Measurements from ENCODE around the gene ACTRT2.

ACTRT2 gene

DNA sequence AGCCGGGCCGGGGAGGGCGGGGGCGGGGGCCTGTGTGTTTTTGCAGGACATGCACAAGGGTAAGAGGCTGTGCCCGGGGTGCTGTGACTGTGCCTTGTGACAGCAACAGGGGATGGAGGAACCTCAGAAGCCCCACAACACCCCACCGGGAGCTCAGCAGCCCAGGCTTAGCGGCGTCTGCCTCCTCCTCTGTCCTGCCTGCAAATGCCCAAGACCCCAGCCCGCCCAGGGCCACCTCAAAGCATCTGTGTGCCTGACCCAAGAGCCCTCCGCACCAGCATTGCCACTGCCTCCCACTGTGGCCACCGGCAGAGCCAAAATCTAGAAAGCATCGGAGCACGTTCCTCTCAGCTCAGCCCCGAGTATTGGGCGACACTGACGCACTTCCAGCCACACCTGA, 2.7 kb upstream of the ACTRT2 start:
- no peak for DNase-seq (ENCODE audit: low read depth)

- DNase-seq (ENCODE audit: low read depth) = no peak
Measured at GRCh38 chr1:3019007-3019515, 2.2 kb upstream of the ACTRT2 start.

DNA sequence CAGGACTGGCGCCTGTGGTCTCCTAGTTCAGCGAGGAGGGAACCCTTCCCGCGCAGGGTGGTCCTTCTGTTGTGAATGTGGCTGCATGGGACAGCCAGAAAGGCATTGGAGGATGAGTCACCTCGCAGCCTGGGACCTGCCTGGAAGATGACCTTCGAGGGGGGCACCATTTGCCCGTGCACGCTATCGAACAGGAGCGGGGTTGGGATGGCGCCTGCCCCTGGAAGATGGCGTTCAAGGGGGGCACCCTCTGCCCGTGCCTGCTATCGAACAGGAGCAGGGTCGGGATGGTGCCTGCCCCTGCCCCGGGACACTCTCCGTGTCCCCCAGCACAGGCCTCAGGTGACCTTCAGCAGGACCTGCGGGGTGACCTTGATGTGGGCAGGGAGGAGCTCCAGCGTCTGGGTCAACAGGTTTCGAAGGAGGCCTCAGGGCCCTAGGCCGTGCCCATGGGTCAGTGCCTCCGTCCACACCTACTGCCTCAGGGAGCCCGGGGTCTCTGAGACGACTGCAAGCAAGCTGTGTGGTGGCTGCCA, 1.7 kb upstream of the ACTRT2 start:
- DNase-seq (ENCODE audit: low read depth) = no peak

GRCh38 chr1:3020263-3020909, 881 bp upstream of the ACTRT2 start:
- no peak for DNase-seq (ENCODE audit: low read depth)

DNA sequence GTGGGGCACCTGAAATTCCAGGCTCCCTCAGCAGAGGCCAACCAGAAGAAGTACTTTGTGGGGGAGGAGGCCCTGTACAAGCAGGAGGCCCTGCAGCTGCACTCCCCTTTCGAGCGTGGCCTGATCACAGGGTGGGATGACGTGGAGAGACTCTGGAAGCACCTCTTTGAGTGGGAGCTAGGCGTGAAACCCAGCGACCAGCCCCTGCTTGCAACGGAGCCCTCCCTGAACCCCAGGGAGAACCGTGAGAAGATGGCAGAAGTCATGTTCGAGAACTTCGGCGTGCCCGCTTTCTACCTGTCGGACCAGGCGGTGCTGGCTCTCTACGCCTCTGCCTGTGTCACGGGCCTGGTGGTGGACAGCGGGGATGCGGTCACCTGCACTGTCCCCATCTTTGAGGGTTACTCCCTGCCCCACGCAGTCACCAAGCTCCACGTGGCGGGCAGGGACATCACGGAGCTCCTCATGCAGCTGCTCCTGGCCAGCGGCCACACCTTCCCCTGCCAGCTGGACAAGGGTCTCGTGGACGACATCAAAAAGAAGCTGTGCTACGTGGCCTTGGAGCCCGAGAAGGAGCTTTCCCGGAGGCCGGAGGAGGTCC, 634 bp downstream of the ACTRT2 start:
- DNase-seq (ENCODE audit: low read depth) = no peak

GRCh38 chr1:3022511-3022973, 1.3 kb downstream of the ACTRT2 start:
- DNase-seq (ENCODE audit: low read depth) = no peak

DNA sequence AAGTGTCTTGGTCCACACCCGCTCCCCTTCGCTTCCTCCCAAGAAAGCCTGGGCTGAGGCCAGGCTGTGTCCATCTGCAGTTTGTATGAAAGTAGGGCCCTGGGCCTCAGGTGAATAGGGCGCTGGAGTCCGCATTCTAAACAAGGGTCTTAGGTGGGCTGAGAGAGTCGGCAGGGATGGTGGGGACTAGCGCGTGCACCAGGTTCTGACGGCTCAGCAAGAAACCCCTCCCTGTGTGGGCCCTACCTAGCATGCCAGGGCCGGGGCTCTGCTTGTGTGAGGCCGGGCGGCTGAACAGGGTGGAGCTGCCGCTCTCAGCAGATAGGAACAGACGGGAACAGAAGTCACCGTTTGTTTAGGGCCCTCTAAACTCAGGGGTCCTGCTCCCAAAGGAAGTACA, 1.7 kb downstream of the ACTRT2 start:
- no peak for DNase-seq (ENCODE audit: low read depth)

DNA sequence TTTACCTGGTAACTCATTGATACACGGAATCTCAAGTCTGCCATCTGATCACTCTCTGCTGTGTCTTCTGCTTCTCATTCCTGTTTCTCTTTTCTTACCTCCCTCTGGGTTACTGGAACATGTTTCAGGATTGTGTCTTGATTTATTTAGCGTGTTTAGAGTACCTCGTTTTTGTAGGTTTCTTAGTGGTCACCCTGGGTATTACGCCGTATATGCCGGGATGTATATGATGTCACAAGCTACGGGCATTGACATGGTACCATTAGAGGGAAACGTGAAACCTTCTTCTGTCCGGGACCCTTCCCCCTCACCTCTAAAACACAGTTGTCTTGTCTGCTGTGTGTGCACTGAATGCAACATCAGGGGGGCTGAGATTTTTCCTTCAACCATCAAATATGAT, 2.8 kb downstream of the ACTRT2 start:
- DNase-seq (ENCODE audit: low read depth) = no peak

GRCh38 chr1:3024588-3024987, 3.3 kb downstream of the ACTRT2 start:
- DNase-seq (ENCODE audit: low read depth) = no peak

DNA sequence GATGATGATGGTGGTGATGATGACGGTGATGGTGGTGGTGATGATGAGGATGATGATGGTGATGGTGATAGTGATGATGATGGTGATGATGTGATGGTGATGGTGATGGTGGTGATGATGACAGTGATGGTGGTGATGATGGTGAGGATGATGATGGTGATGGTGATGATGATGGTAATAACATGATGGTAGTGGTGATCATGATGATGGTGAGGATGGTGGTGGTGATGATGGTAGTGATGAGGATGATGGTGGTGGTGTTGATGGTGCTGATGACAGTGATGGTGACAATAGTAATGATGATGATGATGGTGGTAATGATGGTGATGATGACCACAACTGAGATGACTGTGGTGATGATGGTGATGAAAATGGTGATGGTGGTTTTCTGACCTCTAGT, 4.9 kb downstream of the ACTRT2 start:
- DNase-seq (ENCODE audit: low read depth) = no peak

DNA sequence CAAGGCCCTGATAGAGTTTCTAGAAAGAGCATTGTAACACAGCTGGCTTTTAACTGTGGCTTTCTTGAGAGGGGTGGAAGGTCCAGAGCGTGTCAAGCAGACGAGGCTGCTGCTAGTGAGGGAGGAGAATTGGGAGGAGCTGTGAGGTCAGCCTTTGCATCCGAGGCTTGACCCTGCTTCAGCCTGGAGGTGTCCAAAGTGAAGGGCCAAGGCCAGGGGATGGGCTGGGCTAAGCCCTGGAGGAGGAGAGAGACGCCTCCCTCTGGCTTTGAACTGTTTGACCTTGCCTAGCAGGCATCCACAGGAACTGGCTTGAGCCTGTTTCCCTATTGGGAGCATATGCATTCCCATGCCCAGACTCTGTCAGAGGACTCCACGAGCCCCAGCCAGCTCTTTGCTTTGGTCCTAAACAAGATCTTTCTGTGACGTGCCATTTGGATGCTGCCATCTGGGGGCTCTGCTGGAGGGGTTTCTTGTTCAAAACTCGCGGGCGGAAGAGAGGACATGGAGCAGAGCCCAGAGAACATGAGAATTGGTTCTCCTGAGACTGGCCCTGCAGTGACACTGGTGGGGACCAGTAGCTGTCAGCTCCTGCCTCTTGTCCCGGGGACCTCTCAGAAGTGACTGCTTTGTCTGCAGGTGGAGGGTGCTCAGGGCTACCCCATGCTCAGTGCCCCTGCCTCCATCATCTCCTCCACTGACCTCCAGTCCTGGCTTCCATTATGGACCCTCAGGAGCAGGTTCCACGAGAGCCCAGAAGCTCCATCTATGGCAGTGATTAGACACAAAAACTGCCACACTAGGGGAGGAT, 5.5 kb downstream of the ACTRT2 start:
- DNase-seq (ENCODE audit: low read depth) = no peak

GRCh38 chr1:3027611-3028371, 6.5 kb downstream of the ACTRT2 start:
- DNase-seq (ENCODE audit: low read depth) = no peak

- DNase-seq (ENCODE audit: low read depth) = no peak
Measured at GRCh38 chr1:3028531-3029282, 7.4 kb downstream of the ACTRT2 start.

GRCh38 chr1:3029481-3029961, 8.3 kb downstream of the ACTRT2 start:
- DNase-seq (ENCODE audit: low read depth) = no peak

- no peak for DNase-seq (ENCODE audit: low read depth)
Measured at GRCh38 chr1:3029991-3030662, 8.9 kb downstream of the ACTRT2 start.

DNA sequence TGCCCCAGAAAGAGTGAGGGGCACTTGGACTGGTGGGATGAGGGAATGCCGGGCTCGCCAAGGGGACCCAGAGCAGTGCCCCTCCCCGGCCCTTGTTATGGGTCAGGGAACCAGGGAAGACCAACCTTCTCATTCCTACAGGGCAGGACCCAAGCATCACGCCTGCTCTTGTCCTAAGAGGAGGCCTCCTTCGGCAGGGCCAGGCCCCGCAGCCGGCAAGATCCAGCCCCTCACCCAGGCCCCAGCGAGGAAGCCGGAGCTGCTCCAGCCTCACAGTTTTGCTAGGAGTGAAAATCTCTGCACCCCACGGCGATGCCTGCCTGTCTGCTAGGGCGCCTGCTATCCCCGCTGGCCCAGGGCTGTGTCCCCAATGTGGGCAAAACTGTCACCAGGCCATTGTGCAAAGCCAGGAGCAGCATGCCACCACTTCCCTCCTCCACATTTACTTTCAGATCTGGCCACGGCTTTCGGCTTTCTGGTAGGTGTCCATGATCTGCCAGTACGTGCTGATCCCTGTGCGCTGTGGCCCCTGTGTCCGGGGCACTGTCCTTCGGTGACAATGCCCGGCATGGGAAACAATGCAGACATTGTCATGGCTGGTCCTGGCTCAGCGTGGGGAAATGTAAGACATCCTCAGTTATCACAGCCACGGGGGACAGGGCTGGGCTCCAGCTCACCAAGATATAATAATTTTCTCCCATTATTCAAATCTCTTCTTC, 9.6 kb downstream of the ACTRT2 start:
- no peak for DNase-seq (ENCODE audit: low read depth)

DNA sequence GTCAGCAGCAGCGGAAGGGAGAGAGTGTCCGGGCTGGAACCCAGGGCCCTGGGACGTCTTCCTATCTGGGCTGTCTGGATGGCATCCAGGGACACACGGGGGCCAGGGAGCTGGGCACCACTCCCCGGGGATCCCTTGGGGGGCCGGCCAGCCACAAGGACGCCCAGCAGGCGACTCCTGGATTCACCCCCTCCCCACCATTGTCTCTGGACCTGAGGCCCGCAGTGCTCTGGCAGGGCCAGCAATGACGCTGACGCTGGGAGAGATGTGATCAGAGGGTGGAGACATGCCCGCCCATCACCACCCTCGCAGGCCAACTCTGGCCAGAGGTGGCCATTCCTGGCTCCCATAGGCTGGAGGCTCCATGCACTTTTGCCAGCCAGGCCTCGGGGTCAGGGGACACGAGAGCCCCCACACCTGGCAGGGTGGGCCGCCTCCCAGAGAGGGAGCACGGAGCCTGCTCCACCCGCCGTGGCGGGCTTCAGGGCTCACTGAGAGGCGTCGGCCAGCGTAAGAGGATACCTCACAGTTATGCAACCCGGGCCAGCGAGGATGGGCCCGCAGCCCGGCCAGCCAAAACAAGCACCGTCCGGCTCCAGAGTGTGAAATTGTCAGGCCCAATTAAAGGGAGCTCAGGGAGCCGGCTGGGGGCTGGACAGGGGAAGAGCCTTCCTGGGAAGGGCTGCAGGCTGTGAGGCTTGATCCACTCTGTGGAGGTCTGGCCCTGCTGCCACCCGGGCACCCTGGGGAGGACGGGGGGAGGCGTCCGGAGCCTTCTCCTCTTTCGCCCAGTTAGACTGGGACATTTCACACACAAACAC, 10.3 kb downstream of the ACTRT2 start:
- DNase-seq (ENCODE audit: low read depth) = no peak

- DNase-seq (ENCODE audit: low read depth) = no peak
Measured at GRCh38 chr1:3032371-3033039, 11.2 kb downstream of the ACTRT2 start.

All from stimulated activated CD8-positive, alpha-beta memory T cell treated with anti-CD3 and anti-CD28 coated beads, Interleukin-12 subunit alpha, Interleukin-12 subunit beta, amount 100 ng/mL, for 1 hour (primary cell).